Esophagus muscularis mucosa (tissue), 4 donors: Measurements from ENCODE around the gene DCLRE1C.
"Not testable (repeated sequence)": the region's sequence is repeated elsewhere in the genome, so short reads cannot be mapped to it uniquely, and the experiment has no call there.

ENCODE experiments used
- CTCF ChIP-seq, 3 experiments: fragments of 200-600 bp in 2 of 3; fragments of 450-650 bp in 1 of 3; sonication (generic) in 2 of 3; IDR thresholded peaks; one replicate each; pipeline ENCODE4 v1.5.1; 2017 to 2019; ENCODE audit warnings: antibody characterized with exemption in 3 of 3, mild to moderate bottlenecking in 2 of 3, moderate library complexity in 1 of 3
- EP300 ChIP-seq: sonication (generic); formaldehyde crosslinking; IDR thresholded peaks from one replicate; pipeline ENCODE4 v1.6.1; 2017; ENCODE audit warnings: antibody characterized with exemption
- POLR2A ChIP-seq: fragments of 450-650 bp; IDR thresholded peaks from one replicate; pipeline ENCODE4 v1.6.1; 2017; ENCODE audit warnings: antibody characterized with exemption, moderate library complexity, mild to moderate bottlenecking, low read depth
- POLR2AphosphoS5 ChIP-seq, 2 donors: sonication (generic); formaldehyde crosslinking; IDR thresholded peaks; one replicate each; pipeline ENCODE4 v1.6.1; 2017; ENCODE audit warnings: antibody characterized with exemption in 2 of 2

DNA sequence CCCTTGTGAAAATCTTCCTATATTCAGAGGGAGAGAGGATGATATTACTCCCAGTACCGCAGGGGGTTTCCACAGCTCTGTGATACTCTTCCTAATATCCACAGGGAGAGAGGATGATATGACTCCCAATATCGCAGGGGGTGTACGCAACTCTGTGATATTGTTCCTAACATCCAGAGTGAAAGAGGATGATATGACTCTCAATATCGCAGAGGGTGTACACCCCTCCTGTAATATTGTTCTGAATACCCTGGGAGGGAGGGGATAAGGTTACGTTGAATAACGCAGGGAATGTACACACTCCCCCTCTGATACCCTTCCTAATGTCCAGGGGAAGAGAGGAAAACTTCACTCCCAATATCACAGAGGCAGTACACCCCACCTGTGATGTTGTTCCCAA is 35.7 kb upstream of the DCLRE1C start:
- TF ChIP-seq CTCF (IDR thresholded peaks at IDR 0.05); POLR2AphosphoS5 (IDR thresholded peaks at IDR 0.05); POLR2A; EP300: not testable (repeated sequence)
